ENCODE results near the gene PIGP. TPM values are rescaled to one million over a fixed set of nuclear protein-coding genes. Genes with fewer than 3 reads are reported as not detected.

The PIGP gene
- total RNA-seq, 1 donor from 2014 or later, result 21.2 TPM

DNA sequence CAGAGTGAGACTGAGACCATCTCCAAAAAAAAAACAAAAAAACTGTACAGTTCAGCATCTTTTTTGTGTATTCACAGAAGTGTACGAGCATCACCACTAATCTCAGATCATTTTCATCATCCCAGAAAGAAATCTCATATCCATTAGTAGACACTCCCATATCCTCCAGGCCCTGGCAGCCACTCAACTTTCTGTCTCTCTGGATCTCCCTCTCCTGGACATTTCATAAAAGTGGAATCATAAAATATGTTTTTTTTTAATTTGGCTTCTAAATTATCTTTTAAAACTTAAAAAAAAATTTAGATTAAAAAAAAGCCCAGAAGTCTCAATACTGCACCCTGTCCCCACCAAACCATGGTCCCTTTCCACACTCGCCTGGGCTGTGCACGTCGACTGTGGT is 44.3 kb downstream of the PIGP start:
- Histone ChIP-seq H2AFZ (ENCODE audit: low read depth, low read length) (no peak overlapping the region), H3K79me2 (ENCODE audit: insufficient read depth, low read length) (no peaks in the 10 kb centered on the region), H4K20me1 (ENCODE audit: insufficient read depth, low read length) (no peaks in the 10 kb centered on the region), H3K4me3 (ENCODE audit: insufficient read depth, low read depth, low read length) (no peak overlapping the region), H3K4me1 (ENCODE audit: insufficient read depth, low read length) (no peaks in the 10 kb centered on the region), H3K4me2 (ENCODE audit: low read length) (no peak overlapping the region), H3K9me3 (ENCODE audit: insufficient read depth, low read depth, low read length) (no peaks in the 10 kb centered on the region), H3K36me3 (ENCODE audit: insufficient read depth, low read length) (no peaks in the 10 kb centered on the region), H3K27ac (ENCODE audit: low read depth, low read length) (no peak overlapping the region), H3K9ac (ENCODE audit: low read length) (no peak overlapping the region), H3K27me3 (ENCODE audit: insufficient read depth, low read length) (peaks cover 8% of the 10 kb centered on the region)
- no peak for DNase-seq (ENCODE audit: low read depth)
- no peaks in the 10 kb centered on the region for H3K36me3 Mint-ChIP-seq (ENCODE audit: low read depth, unreplicated experiment)
- TF ChIP-seq, protein P1, sequence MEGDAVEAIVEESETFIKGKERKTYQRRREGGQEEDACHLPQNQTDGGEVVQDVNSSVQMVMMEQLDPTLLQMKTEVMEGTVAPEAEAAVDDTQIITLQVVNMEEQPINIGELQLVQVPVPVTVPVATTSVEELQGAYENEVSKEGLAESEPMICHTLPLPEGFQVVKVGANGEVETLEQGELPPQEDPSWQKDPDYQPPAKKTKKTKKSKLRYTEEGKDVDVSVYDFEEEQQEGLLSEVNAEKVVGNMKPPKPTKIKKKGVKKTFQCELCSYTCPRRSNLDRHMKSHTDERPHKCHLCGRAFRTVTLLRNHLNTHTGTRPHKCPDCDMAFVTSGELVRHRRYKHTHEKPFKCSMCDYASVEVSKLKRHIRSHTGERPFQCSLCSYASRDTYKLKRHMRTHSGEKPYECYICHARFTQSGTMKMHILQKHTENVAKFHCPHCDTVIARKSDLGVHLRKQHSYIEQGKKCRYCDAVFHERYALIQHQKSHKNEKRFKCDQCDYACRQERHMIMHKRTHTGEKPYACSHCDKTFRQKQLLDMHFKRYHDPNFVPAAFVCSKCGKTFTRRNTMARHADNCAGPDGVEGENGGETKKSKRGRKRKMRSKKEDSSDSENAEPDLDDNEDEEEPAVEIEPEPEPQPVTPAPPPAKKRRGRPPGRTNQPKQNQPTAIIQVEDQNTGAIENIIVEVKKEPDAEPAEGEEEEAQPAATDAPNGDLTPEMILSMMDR (IDR thresholded peaks at IDR 0.05; ENCODE audit: insufficient read depth, low read depth, low read length), result no peak
- TF ChIP-seq EZH2 (IDR thresholded peaks at IDR 0.05; ENCODE audit: insufficient read depth, low read length), result no peak
- H3K4me3 Mint-ChIP-seq (ENCODE audit: unreplicated experiment), result no peak overlapping the region
- H3K4me1 Mint-ChIP-seq (ENCODE audit: low read depth, unreplicated experiment), result peaks cover 9% of the 10 kb centered on the region
- H3K27me3 Mint-ChIP-seq (ENCODE audit: low read depth, unreplicated experiment), result no peaks in the 10 kb centered on the region
- no peak for FAIRE-seq
- H3K9me3 Mint-ChIP-seq (ENCODE audit: unreplicated experiment), result no peaks in the 10 kb centered on the region
- H3K27ac Mint-ChIP-seq (ENCODE audit: unreplicated experiment), result no peak overlapping the region

DNA sequence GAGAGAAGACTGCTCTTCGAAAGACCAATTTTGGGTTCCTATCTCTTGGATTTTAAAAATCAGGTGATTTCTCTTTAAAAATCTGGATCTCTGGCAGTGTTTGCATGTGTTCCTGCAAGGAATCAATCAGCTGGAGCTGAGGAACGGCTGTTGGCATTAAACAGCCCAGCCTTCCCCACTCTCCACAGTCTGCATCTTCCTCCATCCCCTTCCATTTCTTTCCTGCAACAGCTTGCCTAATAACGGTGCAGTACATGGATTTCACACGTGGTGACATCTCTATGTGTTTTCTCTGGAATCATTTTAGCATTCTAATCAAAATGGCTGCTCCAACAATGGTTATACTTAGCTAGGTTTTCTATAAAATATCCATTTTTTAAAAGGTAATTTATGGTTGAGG is 46.4 kb downstream of the PIGP start:
- no peak for TF ChIP-seq EZH2 (IDR thresholded peaks at IDR 0.05; ENCODE audit: insufficient read depth, low read length)
- TF ChIP-seq, protein P1 (IDR thresholded peaks at IDR 0.05; ENCODE audit: insufficient read depth, low read depth, low read length), result no peak
- Histone ChIP-seq H3K27ac (ENCODE audit: low read depth, low read length) (no peak overlapping the region), H3K79me2 (ENCODE audit: insufficient read depth, low read length) (no peaks in the 10 kb centered on the region), H3K27me3 (ENCODE audit: insufficient read depth, low read length) (peaks cover 8% of the 10 kb centered on the region), H4K20me1 (ENCODE audit: insufficient read depth, low read length) (no peaks in the 10 kb centered on the region), H3K9ac (ENCODE audit: low read length) (no peak overlapping the region), H3K9me3 (ENCODE audit: insufficient read depth, low read depth, low read length) (no peaks in the 10 kb centered on the region), H3K4me3 (ENCODE audit: insufficient read depth, low read depth, low read length) (no peak overlapping the region), H3K4me1 (ENCODE audit: insufficient read depth, low read length) (no peaks in the 10 kb centered on the region), H2AFZ (ENCODE audit: low read depth, low read length) (no peak overlapping the region), H3K4me2 (ENCODE audit: low read length) (no peak overlapping the region), H3K36me3 (ENCODE audit: insufficient read depth, low read length) (no peaks in the 10 kb centered on the region)
- Mint-ChIP-seq H3K27ac (ENCODE audit: unreplicated experiment) (no peak overlapping the region), H3K36me3 (ENCODE audit: low read depth, unreplicated experiment) (no peaks in the 10 kb centered on the region), H3K27me3 (ENCODE audit: low read depth, unreplicated experiment) (no peaks in the 10 kb centered on the region), H3K9me3 (ENCODE audit: unreplicated experiment) (no peaks in the 10 kb centered on the region), H3K4me3 (ENCODE audit: unreplicated experiment) (no peak overlapping the region), H3K4me1 (ENCODE audit: low read depth, unreplicated experiment) (no peaks in the 10 kb centered on the region)
- FAIRE-seq (no peak), DNase-seq (ENCODE audit: low read depth) (no peak)

DNA sequence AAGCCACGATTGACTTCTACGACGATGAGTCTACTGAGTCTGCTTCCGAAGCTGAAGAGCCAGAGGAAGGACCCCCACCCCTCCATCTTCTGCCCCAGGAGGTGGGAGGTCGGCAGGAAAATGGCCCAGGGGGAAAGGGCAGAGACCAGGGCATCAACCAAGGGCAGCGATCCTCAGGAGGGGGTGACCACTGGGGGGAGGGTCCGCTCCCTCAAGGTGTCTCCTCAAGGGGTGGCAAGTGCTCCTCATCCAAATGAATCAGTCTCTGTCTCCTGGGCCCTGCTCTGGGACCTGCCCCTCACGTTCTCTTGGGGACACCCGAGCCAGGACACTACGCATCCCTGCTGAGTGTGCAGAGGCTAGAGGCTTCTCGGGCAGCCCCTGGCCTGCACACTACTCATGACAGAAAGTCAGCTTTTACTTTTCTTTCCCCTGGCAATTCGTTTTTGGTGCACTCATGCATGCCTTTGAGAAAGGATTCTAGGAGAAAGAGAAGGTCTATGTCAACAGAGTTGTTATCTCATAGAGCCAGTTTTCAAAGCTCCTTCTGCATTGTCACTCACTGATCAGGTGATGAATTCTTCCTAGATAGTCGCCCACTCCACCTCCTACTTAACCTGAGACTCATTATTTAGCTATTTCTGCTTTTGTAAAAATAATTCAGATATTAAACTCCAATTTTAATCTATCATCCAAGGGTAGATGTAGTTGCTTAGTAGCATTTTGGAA is 54.8 kb downstream of the PIGP start:
- Histone ChIP-seq H3K4me1 (ENCODE audit: insufficient read depth, low read length) (no peaks in the 10 kb centered on the region), H3K27me3 (ENCODE audit: insufficient read depth, low read length) (peaks cover 5% of the 10 kb centered on the region), H3K27ac (ENCODE audit: low read depth, low read length) (no peak overlapping the region), H3K9me3 (ENCODE audit: insufficient read depth, low read depth, low read length) (no peaks in the 10 kb centered on the region), H3K4me3 (ENCODE audit: insufficient read depth, low read depth, low read length) (no peak overlapping the region), H2AFZ (ENCODE audit: low read depth, low read length) (no peak overlapping the region), H3K4me2 (ENCODE audit: low read length) (no peak overlapping the region), H3K36me3 (ENCODE audit: insufficient read depth, low read length) (no peaks in the 10 kb centered on the region), H3K9ac (ENCODE audit: low read length) (no peak overlapping the region), H3K79me2 (ENCODE audit: insufficient read depth, low read length) (no peaks in the 10 kb centered on the region), H4K20me1 (ENCODE audit: insufficient read depth, low read length) (no peaks in the 10 kb centered on the region)
- Mint-ChIP-seq H3K27me3 (ENCODE audit: low read depth, unreplicated experiment) (peaks cover 5% of the 10 kb centered on the region), H3K36me3 (ENCODE audit: low read depth, unreplicated experiment) (no peaks in the 10 kb centered on the region), H3K4me1 (ENCODE audit: low read depth, unreplicated experiment) (no peaks in the 10 kb centered on the region), H3K27ac (ENCODE audit: unreplicated experiment) (no peak overlapping the region), H3K9me3 (ENCODE audit: unreplicated experiment) (no peaks in the 10 kb centered on the region), H3K4me3 (ENCODE audit: unreplicated experiment) (no peak overlapping the region)
- no peak for DNase-seq (ENCODE audit: low read depth)
- no peak for FAIRE-seq
- TF ChIP-seq, protein P1 (IDR thresholded peaks at IDR 0.05; ENCODE audit: insufficient read depth, low read depth, low read length), result no peak
- no peak for TF ChIP-seq EZH2 (IDR thresholded peaks at IDR 0.05; ENCODE audit: insufficient read depth, low read length)
